Measurements from ENCODE around the gene ALDH9A1. TPM values are rescaled to one million over a fixed set of nuclear protein-coding genes. Genes with fewer than 3 reads are reported as not detected.
"Not testable (repeated sequence)": the region's sequence is repeated elsewhere in the genome, so short reads cannot be mapped to it uniquely, and the experiment has no call there.

Gene ALDH9A1
- 118 and 119 TPM in 2 replicates for total RNA-seq

- Histone ChIP-seq H3K4me3 (ENCODE audit: insufficient read depth, low read length) (peak within 1 kb of the TSS; percentile 93), H3K4me2 (ENCODE audit: insufficient read depth, low read length) (peak within 1 kb of the TSS; percentile 90), H3K79me2 (ENCODE audit: insufficient read depth, low read length) (peaks cover 24% of the 10 kb centered on the region), H3K9me3 (ENCODE audit: low read depth, low read length) (no peaks in the 10 kb centered on the region), H3K27ac (ENCODE audit: low read depth, low read length) (peak within 1 kb of the TSS; percentile 78), H2AFZ (ENCODE audit: low read length) (peak within 1 kb of the TSS; percentile 97), H4K20me1 (ENCODE audit: insufficient read depth, low read length) (peaks cover 8% of the 10 kb centered on the region), H3K27me3 (ENCODE audit: insufficient read depth, low read length) (no peaks in the 10 kb centered on the region), H3K36me3 (ENCODE audit: insufficient read depth, low read length) (peaks cover 5% of the 10 kb centered on the region), H3K4me1 (ENCODE audit: insufficient read depth, low read length) (peaks cover 19% of the 10 kb centered on the region)
- DNase-seq (ENCODE audit: insufficient read length, low spot score, missing footprints), result peak; percentile 93
- TF ChIP-seq CTCF (IDR thresholded peaks at IDR 0.05; ENCODE audit: extremely low read depth, low read depth, low read length), result peak; percentile 35
Measured at GRCh38 chr1:165697881-165698760, at the start of gene ALDH9A1. Gene ALDH9A1 (minus strand): TSS chr1:165698562. CDS start chr1:165698558, 4 bp downstream.

- Histone ChIP-seq H3K79me2 (ENCODE audit: insufficient read depth, low read length) (no peaks in the 10 kb centered on the region), H3K36me3 (ENCODE audit: insufficient read depth, low read length) (peaks cover 28% of the 10 kb centered on the region), H3K27me3 (ENCODE audit: insufficient read depth, low read length) (no peaks in the 10 kb centered on the region), H2AFZ (ENCODE audit: low read length) (no peak overlapping the region), H3K9me3 (ENCODE audit: low read depth, low read length) (no peaks in the 10 kb centered on the region), H4K20me1 (ENCODE audit: insufficient read depth, low read length) (no peaks in the 10 kb centered on the region), H3K4me1 (ENCODE audit: insufficient read depth, low read length) (no peaks in the 10 kb centered on the region), H3K4me3 (ENCODE audit: insufficient read depth, low read length) (no peak overlapping the region), H3K27ac (ENCODE audit: low read depth, low read length) (no peak overlapping the region), H3K4me2 (ENCODE audit: insufficient read depth, low read length) (no peak overlapping the region)
- TF ChIP-seq CTCF (IDR thresholded peaks at IDR 0.05; ENCODE audit: extremely low read depth, low read depth, low read length), result no peak
- DNase-seq (ENCODE audit: insufficient read length, low spot score, missing footprints), result no peak
Measured at GRCh38 chr1:165747632-165748447, 49.5 kb upstream of the ALDH9A1 start.

- H3K4me1 ChIP-seq (ENCODE audit: insufficient read depth, low read length); H3K79me2 ChIP-seq (ENCODE audit: insufficient read depth, low read length); H3K4me3 ChIP-seq (ENCODE audit: insufficient read depth, low read length); H3K9me3 ChIP-seq (ENCODE audit: low read depth, low read length); H4K20me1 ChIP-seq (ENCODE audit: insufficient read depth, low read length); H3K27me3 ChIP-seq (ENCODE audit: insufficient read depth, low read length); H2AFZ ChIP-seq (ENCODE audit: low read length); DNase-seq (ENCODE audit: insufficient read length, low spot score, missing footprints); H3K27ac ChIP-seq (ENCODE audit: low read depth, low read length); H3K4me2 ChIP-seq (ENCODE audit: insufficient read depth, low read length): not testable (repeated sequence)
- H3K36me3 ChIP-seq (ENCODE audit: insufficient read depth, low read length), result peaks cover 45% of the 10 kb centered on the region
Measured at GRCh38 chr1:165744913-165745312, 46.6 kb upstream of the ALDH9A1 start.

GRCh38 chr1:165742194-165742593 is 43.8 kb upstream of the ALDH9A1 start:
- Histone ChIP-seq H3K27me3 (ENCODE audit: insufficient read depth, low read length) (no peaks in the 10 kb centered on the region), H2AFZ (ENCODE audit: low read length) (no peak overlapping the region), H3K4me3 (ENCODE audit: insufficient read depth, low read length) (no peak overlapping the region), H4K20me1 (ENCODE audit: insufficient read depth, low read length) (no peaks in the 10 kb centered on the region), H3K4me1 (ENCODE audit: insufficient read depth, low read length) (no peaks in the 10 kb centered on the region), H3K79me2 (ENCODE audit: insufficient read depth, low read length) (peaks cover 2% of the 10 kb centered on the region), H3K36me3 (ENCODE audit: insufficient read depth, low read length) (peaks cover 40% of the 10 kb centered on the region), H3K9me3 (ENCODE audit: low read depth, low read length) (no peaks in the 10 kb centered on the region), H3K4me2 (ENCODE audit: insufficient read depth, low read length) (no peak overlapping the region), H3K27ac (ENCODE audit: low read depth, low read length) (no peak overlapping the region)
- DNase-seq (ENCODE audit: insufficient read length, low spot score, missing footprints), result no peak
- no peak for TF ChIP-seq CTCF (IDR thresholded peaks at IDR 0.05; ENCODE audit: extremely low read depth, low read depth, low read length)
